Subcutaneous abdominal adipose tissue (tissue), 5 donors: ENCODE measurements around the gene TRIM71.
"Not testable (repeated sequence)": the region's sequence is repeated elsewhere in the genome, so short reads cannot be mapped to it uniquely, and the experiment has no call there.

Experiments used
- H3K27ac ChIP-seq: one replicate; pipeline ENCODE4 v1.7.0; 2013; ENCODE audit warnings: low read depth, mild to moderate bottlenecking, inconsistent platforms, low read length, moderate library complexity
- H3K27me3 ChIP-seq, 5 donors: one replicate each; pipeline ENCODE4 v1.7.0; 2013; ENCODE audit warnings: low read length in 5 of 5, inconsistent platforms in 1 of 5; ENCODE audit not compliant: control insufficient read depth in 5 of 5, insufficient read depth in 4 of 5
- H3K36me3 ChIP-seq, 5 donors: one replicate each; pipeline ENCODE4 v1.7.0; 2013; ENCODE audit warnings: low read length in 5 of 5; ENCODE audit not compliant: control insufficient read depth in 5 of 5, insufficient read depth in 5 of 5
- H3K4me1 ChIP-seq, 5 donors: one replicate each; pipeline ENCODE4 v1.7.0; 2013; ENCODE audit warnings: low read length in 5 of 5, mild to moderate bottlenecking in 3 of 5, moderate library complexity in 1 of 5; ENCODE audit not compliant: control insufficient read depth in 5 of 5, insufficient read depth in 5 of 5
- H3K4me3 ChIP-seq, 5 donors: one replicate each; pipeline ENCODE4 v1.7.0; 2013; ENCODE audit warnings: low read length in 5 of 5, low read depth in 1 of 5
- H3K9ac ChIP-seq, 5 donors: one replicate each; pipeline ENCODE4 v1.7.0; 2013; ENCODE audit warnings: low read length in 5 of 5, mild to moderate bottlenecking in 4 of 5, moderate library complexity in 3 of 5
- H3K9me3 ChIP-seq, 5 donors: one replicate each; pipeline ENCODE4 v1.7.0; 2013; ENCODE audit warnings: low read length in 5 of 5; ENCODE audit not compliant: control insufficient read depth in 5 of 5
- donor health status: healthy.
- donor health status: healthy.
- donor health status: healthy.
- donor health status: healthy.
- donor health status: healthy.

Gene TRIM71

GRCh38 chr3:32841341-32841740 lies 23.5 kb downstream of the TRIM71 start:
- no peak overlapping the region for H3K9ac ChIP-seq
- H3K4me3 ChIP-seq: no peak overlapping the region
- H3K9me3 ChIP-seq: no peaks in the 10 kb centered on the region
- H3K4me1 ChIP-seq: no peaks in the 10 kb centered on the region
- no peak overlapping the region for H3K27ac ChIP-seq
- no peaks in the 10 kb centered on the region for H3K36me3 ChIP-seq
- no peaks in the 10 kb centered on the region for H3K27me3 ChIP-seq

- Histone ChIP-seq H3K27ac (no peak overlapping the region), H3K9ac (no peak overlapping the region), H3K4me3 (no peak overlapping the region), H3K9me3 (no peaks in the 10 kb centered on the region), H3K36me3 (no peaks in the 10 kb centered on the region), H3K27me3 (no peaks in the 10 kb centered on the region), H3K4me1 (no peaks in the 10 kb centered on the region)
Observed at GRCh38 chr3:32841867-32842470, 24.2 kb downstream of the TRIM71 start.

GRCh38 chr3:32842531-32842931 lies 24.7 kb downstream of the TRIM71 start:
- H3K4me3 ChIP-seq: no peak overlapping the region
- H3K36me3 ChIP-seq: no peaks in the 10 kb centered on the region
- H3K9me3 ChIP-seq: no peaks in the 10 kb centered on the region
- no peak overlapping the region for H3K27ac ChIP-seq
- no peaks in the 10 kb centered on the region for H3K27me3 ChIP-seq
- H3K4me1 ChIP-seq: no peaks in the 10 kb centered on the region
- H3K9ac ChIP-seq: no peak overlapping the region

GRCh38 chr3:32842987-32843386 lies 25.2 kb downstream of the TRIM71 start:
- Histone ChIP-seq H3K36me3 (no peaks in the 10 kb centered on the region), H3K4me3 (no peak overlapping the region), H3K27me3 (no peaks in the 10 kb centered on the region), H3K9me3 (no peaks in the 10 kb centered on the region), H3K4me1 (peaks cover 0 to 1% (median 0%) of the 10 kb centered on the region in 5 donors), H3K9ac (no peak overlapping the region), H3K27ac (no peak overlapping the region)

- H3K4me1 ChIP-seq: peaks cover 0 to 4% (median 0%) of the 10 kb centered on the region in 5 donors
- no peaks in the 10 kb centered on the region for H3K9me3 ChIP-seq
- no peak overlapping the region for H3K9ac ChIP-seq
- no peaks in the 10 kb centered on the region for H3K27me3 ChIP-seq
- H3K36me3 ChIP-seq: no peaks in the 10 kb centered on the region
- no peak overlapping the region for H3K4me3 ChIP-seq
- no peak overlapping the region for H3K27ac ChIP-seq
Observed at GRCh38 chr3:32843510-32844321, 25.9 kb downstream of the TRIM71 start.

- no peak overlapping the region for H3K9ac ChIP-seq
- no peak overlapping the region for H3K27ac ChIP-seq
- no peak overlapping the region for H3K4me3 ChIP-seq
- peaks cover 0 to 4% (median 0%) of the 10 kb centered on the region in 5 donors for H3K4me1 ChIP-seq
- no peaks in the 10 kb centered on the region for H3K27me3 ChIP-seq
- H3K9me3 ChIP-seq: no peaks in the 10 kb centered on the region
- no peaks in the 10 kb centered on the region for H3K36me3 ChIP-seq
Observed at GRCh38 chr3:32844322-32844654, 26.5 kb downstream of the TRIM71 start.

- H3K4me3 ChIP-seq: no peak overlapping the region
- H3K4me1 ChIP-seq: peaks cover 0 to 4% (median 0%) of the 10 kb centered on the region in 5 donors
- no peaks in the 10 kb centered on the region for H3K36me3 ChIP-seq
- H3K27ac ChIP-seq: no peak overlapping the region
- H3K9me3 ChIP-seq: no peaks in the 10 kb centered on the region
- no peaks in the 10 kb centered on the region for H3K27me3 ChIP-seq
- H3K9ac ChIP-seq: no peak overlapping the region
Observed at GRCh38 chr3:32844914-32845313, 27.1 kb downstream of the TRIM71 start.

GRCh38 chr3:32845546-32845945 lies 27.7 kb downstream of the TRIM71 start:
- not testable (repeated sequence) for H3K9me3 ChIP-seq, H3K4me3 ChIP-seq, H3K9ac ChIP-seq, H3K4me1 ChIP-seq, H3K27ac ChIP-seq, H3K27me3 ChIP-seq, H3K36me3 ChIP-seq

GRCh38 chr3:32847045-32847444 lies 29.2 kb downstream of the TRIM71 start:
- not testable (repeated sequence) for H3K36me3 ChIP-seq, H3K4me3 ChIP-seq, H3K27ac ChIP-seq, H3K9ac ChIP-seq, H3K4me1 ChIP-seq, H3K9me3 ChIP-seq, H3K27me3 ChIP-seq

GRCh38 chr3:32847528-32847927 lies 29.7 kb downstream of the TRIM71 start:
- Histone ChIP-seq H3K27ac (no peak overlapping the region), H3K9me3 (no peaks in the 10 kb centered on the region)

More at GRCh38 chr3:32847528-32847927, 29.7 kb downstream of the TRIM71 start:
- peaks cover 0 to 4% (median 0%) of the 10 kb centered on the region in 5 donors for H3K4me1 ChIP-seq
- no peaks in the 10 kb centered on the region for H3K36me3 ChIP-seq
- H3K27me3 ChIP-seq: no peaks in the 10 kb centered on the region
- no peak overlapping the region for H3K4me3 ChIP-seq
- no peak overlapping the region for H3K9ac ChIP-seq
